Mesendoderm (in vitro differentiated cells): ENCODE measurements around the gene P2RX6.

ENCODE experiments used
- DNase-seq: peaks from one replicate; pipeline ENCODE4 v3.0.0; 2013
- H2AK5ac ChIP-seq: 2 replicates; pipeline ENCODE4 v1.6.1; 2013; ENCODE audit warnings: low read length, inconsistent platforms
- H2BK120ac ChIP-seq: 2 replicates; pipeline ENCODE4 v1.6.1; 2013; ENCODE audit warnings: low read depth, mild to moderate bottlenecking, low read length, moderate library complexity, mixed read lengths
- H2BK15ac ChIP-seq: replicated peaks from 2 replicates; pipeline ENCODE4 v1.6.1; 2013; ENCODE audit warnings: low read depth, mild to moderate bottlenecking, moderate library complexity
- H2BK5ac ChIP-seq: 2 replicates; pipeline ENCODE4 v1.6.1; 2013; ENCODE audit warnings: low read length, inconsistent platforms
- H3K18ac ChIP-seq: 2 replicates; pipeline ENCODE4 v1.6.1; 2013; ENCODE audit warnings: mild to moderate bottlenecking, low read length, mixed read lengths
- H3K23ac ChIP-seq: one replicate; pipeline ENCODE4 v1.6.1; 2013; ENCODE audit warnings: low read length
- H3K27ac ChIP-seq: 2 replicates; pipeline ENCODE4 v1.5.1; 2013; ENCODE audit warnings: low read depth, mild to moderate bottlenecking, inconsistent platforms, low read length, moderate library complexity
- H3K27me3 ChIP-seq: 2 replicates; pipeline ENCODE4 v1.6.1; 2013; ENCODE audit warnings: low read length, control low read depth, mild to moderate bottlenecking, inconsistent platforms; ENCODE audit not compliant: insufficient read depth, poor library complexity
- H3K36me3 ChIP-seq: 2 replicates; pipeline ENCODE4 v1.6.1; 2013; ENCODE audit warnings: low read length, inconsistent platforms; ENCODE audit not compliant: control insufficient read depth, insufficient read depth
- H3K4ac ChIP-seq: one replicate; pipeline ENCODE4 v1.6.1; 2013; ENCODE audit warnings: low read depth, mild to moderate bottlenecking, low read length, moderate library complexity
- H3K4me1 ChIP-seq: 2 replicates; pipeline ENCODE4 v1.6.1; 2013; ENCODE audit warnings: low read depth, low read length, inconsistent platforms; ENCODE audit not compliant: control insufficient read depth
- H3K4me2 ChIP-seq: 2 replicates; pipeline ENCODE4 v1.6.1; 2013; ENCODE audit warnings: low read length
- H3K4me3 ChIP-seq: 2 replicates; pipeline ENCODE4 v1.5.1; 2013; ENCODE audit warnings: mild to moderate bottlenecking, low read length
- H3K56ac ChIP-seq: one replicate; pipeline ENCODE4 v1.6.1; 2013; ENCODE audit warnings: low read length
- H3K79me1 ChIP-seq: 2 replicates; pipeline ENCODE4 v1.6.1; 2013; ENCODE audit warnings: low read length, inconsistent platforms
- H3K79me2 ChIP-seq: 2 replicates; pipeline ENCODE4 v1.6.1; 2013; ENCODE audit warnings: mild to moderate bottlenecking, low read length; ENCODE audit not compliant: control insufficient read depth, insufficient read depth
- H3K9ac ChIP-seq: 2 replicates; pipeline ENCODE4 v1.6.1; 2013; ENCODE audit warnings: low read length, inconsistent platforms
- H4K5ac ChIP-seq: one replicate; pipeline ENCODE4 v1.6.1; 2013; ENCODE audit warnings: low read length
- H4K8ac ChIP-seq: one replicate; pipeline ENCODE4 v1.6.1; 2013; ENCODE audit warnings: low read depth, mild to moderate bottlenecking, control low read depth, low read length, moderate library complexity
- WGBS: extraction: QIAGEN DNeasy Blood & Tissue Kit; methylation state at CpG from one replicate; pipeline ENCODE4 v1.1.7; 2013; ENCODE audit warnings: low lambda C conversion rate, missing lambda C conversion rate; ENCODE audit not compliant: insufficient coverage; ENCODE audit errors: extremely low coverage; 5-methylcytosine and 5-hydroxymethylcytosine counted together

The P2RX6 gene

GRCh38 chr22:20992456-20993303, 22.3 kb upstream of the P2RX6 start:
- Histone ChIP-seq H3K4me3 (no peak overlapping the region), H3K56ac (no peak overlapping the region), H2BK5ac (no peak overlapping the region), H3K27ac (no peak overlapping the region), H4K8ac (no peak overlapping the region), H3K36me3 (peaks cover 2% of the 10 kb centered on the region), H4K5ac (no peak overlapping the region), H3K4me2 (no peak overlapping the region), H2AK5ac (no peak overlapping the region), H3K4ac (no peak overlapping the region), H3K4me1 (no peaks in the 10 kb centered on the region), H3K79me2 (no peaks in the 10 kb centered on the region), H3K27me3 (no peaks in the 10 kb centered on the region), H3K18ac (no peak overlapping the region), H3K23ac (no peak overlapping the region), H3K79me1 (no peaks in the 10 kb centered on the region), H2BK15ac (no peak overlapping the region), H2BK120ac (no peak overlapping the region), H3K9ac (no peak overlapping the region)
- no peak for DNase-seq
- no CpG with 5 or more reads among the region's 21 CpGs for WGBS

GRCh38 chr22:20993304-20994127, 21.4 kb upstream of the P2RX6 start:
- Histone ChIP-seq H2AK5ac (no peak overlapping the region), H3K56ac (no peak overlapping the region), H3K79me1 (no peaks in the 10 kb centered on the region), H2BK5ac (no peak overlapping the region), H4K5ac (no peak overlapping the region), H3K27me3 (no peaks in the 10 kb centered on the region), H3K4ac (no peak overlapping the region), H3K4me1 (no peaks in the 10 kb centered on the region), H2BK120ac (no peak overlapping the region), H3K79me2 (no peaks in the 10 kb centered on the region), H3K36me3 (peaks cover 2% of the 10 kb centered on the region), H3K18ac (no peak overlapping the region), H3K4me3 (no peak overlapping the region), H2BK15ac (no peak overlapping the region), H4K8ac (no peak overlapping the region), H3K9ac (no peak overlapping the region), H3K23ac (no peak overlapping the region), H3K4me2 (no peak overlapping the region), H3K27ac (no peak overlapping the region)
- WGBS, result no CpG with 5 or more reads among the region's 29 CpGs
- no peak for DNase-seq

GRCh38 chr22:20994128-20994901, 20.6 kb upstream of the P2RX6 start:
- no peaks in the 10 kb centered on the region for H3K79me1 ChIP-seq
- no peak overlapping the region for H3K9ac ChIP-seq
- H3K23ac ChIP-seq, result no peak overlapping the region
- no peak overlapping the region for H3K27ac ChIP-seq
- H3K36me3 ChIP-seq, result peaks cover 2% of the 10 kb centered on the region
- H3K56ac ChIP-seq, result no peak overlapping the region
- no peak overlapping the region for H3K4me2 ChIP-seq
- H4K5ac ChIP-seq, result no peak overlapping the region
- H2BK15ac ChIP-seq, result no peak overlapping the region
- no peak overlapping the region for H2AK5ac ChIP-seq
- WGBS, result no CpG with 5 or more reads among the region's 30 CpGs
- no peaks in the 10 kb centered on the region for H3K4me1 ChIP-seq
- no peak overlapping the region for H3K4me3 ChIP-seq
- no peaks in the 10 kb centered on the region for H3K79me2 ChIP-seq
- H2BK120ac ChIP-seq, result no peak overlapping the region
- no peak overlapping the region for H3K4ac ChIP-seq
- no peak overlapping the region for H4K8ac ChIP-seq
- DNase-seq, result no peak
- no peak overlapping the region for H3K18ac ChIP-seq
- no peak overlapping the region for H2BK5ac ChIP-seq
- H3K27me3 ChIP-seq, result no peaks in the 10 kb centered on the region

- Histone ChIP-seq H3K4me3 (no peak overlapping the region), H4K5ac (no peak overlapping the region), H3K23ac (no peak overlapping the region), H3K79me1 (no peaks in the 10 kb centered on the region), H3K27ac (no peak overlapping the region), H2BK15ac (no peak overlapping the region), H3K18ac (no peak overlapping the region), H3K27me3 (no peaks in the 10 kb centered on the region), H3K79me2 (no peaks in the 10 kb centered on the region), H2BK120ac (no peak overlapping the region), H2BK5ac (no peak overlapping the region), H3K4me1 (no peaks in the 10 kb centered on the region), H4K8ac (no peak overlapping the region), H2AK5ac (no peak overlapping the region), H3K36me3 (peaks cover 2% of the 10 kb centered on the region), H3K56ac (no peak overlapping the region), H3K4me2 (no peak overlapping the region), H3K4ac (no peak overlapping the region), H3K9ac (no peak overlapping the region)
- no peak for DNase-seq
- WGBS, result no CpG with 5 or more reads among the region's 10 CpGs
These were observed 20.1 kb upstream of the P2RX6 start for GRCh38 chr22:20994902-20995241.

- Histone ChIP-seq H3K4me3 (no peak overlapping the region), H3K4ac (no peak overlapping the region), H3K56ac (no peak overlapping the region), H3K27ac (no peak overlapping the region), H3K4me2 (no peak overlapping the region), H3K23ac (no peak overlapping the region), H2BK5ac (no peak overlapping the region), H3K18ac (no peak overlapping the region), H4K8ac (no peak overlapping the region), H3K4me1 (no peaks in the 10 kb centered on the region), H3K9ac (no peak overlapping the region), H4K5ac (no peak overlapping the region), H2AK5ac (no peak overlapping the region), H2BK120ac (no peak overlapping the region), H3K27me3 (no peaks in the 10 kb centered on the region), H3K79me1 (no peaks in the 10 kb centered on the region), H2BK15ac (no peak overlapping the region), H3K79me2 (no peaks in the 10 kb centered on the region), H3K36me3 (peaks cover 2% of the 10 kb centered on the region)
- DNase-seq, result no peak
- WGBS, result no CpG with 5 or more reads among the region's 23 CpGs
These were observed 19.5 kb upstream of the P2RX6 start for GRCh38 chr22:20995329-20996030.
